ENCODE data around the gene GTF3C4. TPM values are rescaled to one million over a fixed set of nuclear protein-coding genes. Genes with fewer than 3 reads are reported as not detected.

GTF3C4 gene
- total RNA-seq, 1 experiment from 2014 or later, result 42.5 TPM

DNA sequence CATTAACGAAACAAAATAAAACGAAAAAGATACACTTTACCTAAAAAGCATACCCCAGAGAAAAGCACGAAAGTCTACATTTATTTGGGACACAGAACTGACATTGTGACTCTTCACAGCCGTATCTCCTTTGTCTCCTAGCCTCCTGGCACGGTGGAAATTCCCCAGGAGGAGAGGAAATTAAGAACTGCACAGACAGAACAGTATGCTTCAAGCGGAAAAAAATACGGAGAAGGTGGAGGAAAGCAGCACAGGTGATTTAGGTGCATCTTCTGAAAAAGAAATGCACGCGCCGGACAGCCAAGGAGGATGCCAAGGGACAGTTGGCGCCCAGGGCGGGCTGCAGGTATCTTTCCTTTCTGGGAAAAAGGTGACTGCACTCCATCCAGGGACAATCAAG, 32.5 kb upstream of the GTF3C4 start:
- DNase-seq, result no peak
- Histone ChIP-seq H3K27me3 (ENCODE audit: insufficient read depth, low read length) (no peaks in the 10 kb centered on the region), H3K79me2 (ENCODE audit: insufficient read depth, low read length) (peaks cover 2% of the 10 kb centered on the region; the same call in 1 of the 2 replicates), H3K23ac (ENCODE audit: insufficient read length, low read depth, low read length) (no peak overlapping the region), H3K27ac (ENCODE audit: insufficient read length, low read depth, low read length) (no peak overlapping the region), H2AFZ (ENCODE audit: low read length) (no peak overlapping the region), H2BK15ac (ENCODE audit: low read depth, low read length) (no peak overlapping the region), H4K91ac (ENCODE audit: insufficient read length, low read depth, low read length) (no peak overlapping the region), H3K9ac (ENCODE audit: extremely low read depth, insufficient read length, low read length) (no peak overlapping the region), H3K4ac (ENCODE audit: low read depth, low read length) (no peak overlapping the region), H4K5ac (ENCODE audit: insufficient read length, low read depth, low read length) (no peak overlapping the region), H3K56ac (ENCODE audit: insufficient read length, low read depth, low read length) (no peak overlapping the region), H3K23me2 (ENCODE audit: insufficient read length, low read depth, low read length, poor library complexity, severe bottlenecking) (no peaks in the 10 kb centered on the region), H4K8ac (replicated peaks; ENCODE audit: insufficient read length, low read depth, low read length) (no peak overlapping the region), H3K79me1 (ENCODE audit: insufficient read depth, low read depth, low read length, poor library complexity, severe bottlenecking) (no peaks in the 10 kb centered on the region), H3K18ac (ENCODE audit: insufficient read length, low read depth, low read length) (no peak overlapping the region), H4K20me1 (ENCODE audit: control insufficient read depth, insufficient read depth, insufficient read length) (no peaks in the 10 kb centered on the region), H3K14ac (ENCODE audit: insufficient read depth, low read length) (no peak overlapping the region), H2BK5ac (ENCODE audit: insufficient read length, low read length) (no peak overlapping the region), H3K4me2 (ENCODE audit: insufficient read depth, insufficient read length, low read length) (no peak overlapping the region), H2AK5ac (ENCODE audit: insufficient read length, low read length) (no peak overlapping the region), H2BK20ac (ENCODE audit: low read depth, low read length, poor library complexity, severe bottlenecking) (no peak overlapping the region), H3K4me1 (ENCODE audit: insufficient read depth, low read length) (no peaks in the 10 kb centered on the region), H3T11ph (ENCODE audit: low read length) (no peak overlapping the region), H3K9me3 (ENCODE audit: control insufficient read depth, low read depth, low read length) (no peaks in the 10 kb centered on the region), H2BK12ac (ENCODE audit: insufficient read length, low read depth, low read length) (no peak overlapping the region), H2BK120ac (ENCODE audit: low read depth, low read length, poor library complexity, severe bottlenecking) (no peak overlapping the region)
- TF ChIP-seq, protein P1, sequence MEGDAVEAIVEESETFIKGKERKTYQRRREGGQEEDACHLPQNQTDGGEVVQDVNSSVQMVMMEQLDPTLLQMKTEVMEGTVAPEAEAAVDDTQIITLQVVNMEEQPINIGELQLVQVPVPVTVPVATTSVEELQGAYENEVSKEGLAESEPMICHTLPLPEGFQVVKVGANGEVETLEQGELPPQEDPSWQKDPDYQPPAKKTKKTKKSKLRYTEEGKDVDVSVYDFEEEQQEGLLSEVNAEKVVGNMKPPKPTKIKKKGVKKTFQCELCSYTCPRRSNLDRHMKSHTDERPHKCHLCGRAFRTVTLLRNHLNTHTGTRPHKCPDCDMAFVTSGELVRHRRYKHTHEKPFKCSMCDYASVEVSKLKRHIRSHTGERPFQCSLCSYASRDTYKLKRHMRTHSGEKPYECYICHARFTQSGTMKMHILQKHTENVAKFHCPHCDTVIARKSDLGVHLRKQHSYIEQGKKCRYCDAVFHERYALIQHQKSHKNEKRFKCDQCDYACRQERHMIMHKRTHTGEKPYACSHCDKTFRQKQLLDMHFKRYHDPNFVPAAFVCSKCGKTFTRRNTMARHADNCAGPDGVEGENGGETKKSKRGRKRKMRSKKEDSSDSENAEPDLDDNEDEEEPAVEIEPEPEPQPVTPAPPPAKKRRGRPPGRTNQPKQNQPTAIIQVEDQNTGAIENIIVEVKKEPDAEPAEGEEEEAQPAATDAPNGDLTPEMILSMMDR (conservative IDR thresholded peaks at IDR 0.05), result no peak
- Mint-ChIP-seq H3K4me3 (no peak overlapping the region), H3K9me3 (no peaks in the 10 kb centered on the region), H3K36me3 (ENCODE audit: insufficient read depth in 1 of 3, low read depth in 3 of 3) (peaks cover 9 to 43% (median 11%) of the 10 kb centered on the region in 3 experiments; a peak in 6 of 7 replicates), H3K27ac (peak overlapping the region in 2 of 3 experiments; percentile 11 to 12; a peak in 2 of 7 replicates), H3K4me1 (no peaks in the 10 kb centered on the region), H3K27me3 (ENCODE audit: low read depth) (no peaks in the 10 kb centered on the region)
- no CpG with 5 or more reads among the region's 12 CpGs for WGBS (ENCODE audit: extremely low coverage, insufficient read length, low lambda C conversion rate)

All from H9 (cell line).